Stomach (tissue), 9 donors: Measurements from ENCODE around the gene DCST2. TPM values are rescaled to one million over a fixed set of nuclear protein-coding genes. Genes with fewer than 3 reads are reported as not detected.
"Not testable (repeated sequence)": the region's sequence is repeated elsewhere in the genome, so short reads cannot be mapped to it uniquely, and the experiment has no call there.

ENCODE experiments used
- DNase-seq, 2 donors: peaks; one replicate each; pipeline versions ENCODE4 v3.0.0 to v3.0.0-alpha.2; 2013 to 2019
- H3K27ac ChIP-seq, 5 donors: fragments of 200-600 bp in 4 of 5; sonication (generic) in 4 of 5; one replicate each; pipeline ENCODE4 v1.5.1; 2013 to 2019; ENCODE audit warnings: mild to moderate bottlenecking in 1 of 5, moderate library complexity in 1 of 5
- H3K27me3 ChIP-seq, 3 donors: fragments of 200-600 bp; sonication (generic); one replicate each; pipeline ENCODE4 v1.5.1; 2017 to 2019; ENCODE audit warnings: mixed run types in 1 of 3
- H3K36me3 ChIP-seq, 4 donors: fragments of 200-600 bp; sonication (generic); 1 replicate in 3 of 4; 2 replicates in 1 of 4; pipeline ENCODE4 v1.5.1; 2016 to 2019
- H3K4me1 ChIP-seq, 4 donors: fragments of 200-600 bp; sonication (generic); one replicate each; pipeline ENCODE4 v1.5.1; 2016 to 2019
- H3K4me3 ChIP-seq, 4 donors: fragments of 200-600 bp; sonication (generic) in 3 of 4; one replicate each; pipeline ENCODE4 v1.5.1; 2016 to 2019; ENCODE audit warnings: mild to moderate bottlenecking in 1 of 4
- H3K9me3 ChIP-seq, 4 donors: fragments of 200-600 bp; sonication (generic); one replicate each; pipeline ENCODE4 v1.5.1; 2016 to 2019
- EP300 ChIP-seq: sonication (generic); formaldehyde crosslinking; IDR thresholded peaks from one replicate; pipeline ENCODE4 v1.6.1; 2017; ENCODE audit warnings: antibody characterized with exemption
- POLR2A ChIP-seq, 4 donors: fragments of 450-650 bp; IDR thresholded peaks; one replicate each; pipeline ENCODE4 v1.6.1; 2016; ENCODE audit warnings: antibody characterized with exemption in 4 of 4, control low read depth in 2 of 4, mild to moderate bottlenecking in 1 of 4, moderate library complexity in 1 of 4
- POLR2AphosphoS5 ChIP-seq, 3 donors: sonication (generic); formaldehyde crosslinking; IDR thresholded peaks; one replicate each; pipeline ENCODE4 v1.6.1; 2016; ENCODE audit warnings: antibody characterized with exemption in 3 of 3
- WGBS, 5 donors: extraction: QIAGEN DNeasy Blood & Tissue Kit in 3 of 5; methylation state at CpG; one replicate each; pipeline versions ENCODE4 v1.1.5 to v1.1.7; 2013 to 2018; 5-methylcytosine and 5-hydroxymethylcytosine counted together
- intact Hi-C: fragments of 100-400 bp; cut with DNase I; formaldehyde crosslinking; loops from one replicate; pipeline ENCODE4 v1.15.1; 2023; ENCODE audit warnings: low total_unique reads
- polyA plus RNA-seq, 3 donors: library from polyadenylated mRNA; stranded (reverse); fragments of 200-250 nt; gene quantifications; one replicate each; pipeline ENCODE4 v1.2.3, GENCODE V29; 2013
- total RNA-seq, 5 donors: library from RNA; depleted of rRNA; stranded (reverse); fragments of >200 nt; gene quantifications; one replicate each; pipeline versions ENCODE4 v1.1.0 to v1.2.3, GENCODE V29; 2014 to 2016
- TF ChIP-seq, protein P1 (sequence below), 7 experiments: fragments of 450-650 bp in 4 of 7; fragments of 200-600 bp in 3 of 7; sonication (generic) in 3 of 7; IDR thresholded peaks; one replicate each; pipeline ENCODE4 v1.5.1; 2016 to 2019; ENCODE audit warnings: antibody characterized with exemption in 7 of 7, control low read depth in 2 of 7, mild to moderate bottlenecking in 1 of 7
- donor health status: healthy with polysubstance abuse.
- donor health status: Bipolar disorder and iron deficiency.
- donor health status: healthy.

Gene DCST2
- total and polyA plus RNA-seq, 8 donors: 1.6 to 158 (median 6.4) TPM; not detected in 4

DNA sequence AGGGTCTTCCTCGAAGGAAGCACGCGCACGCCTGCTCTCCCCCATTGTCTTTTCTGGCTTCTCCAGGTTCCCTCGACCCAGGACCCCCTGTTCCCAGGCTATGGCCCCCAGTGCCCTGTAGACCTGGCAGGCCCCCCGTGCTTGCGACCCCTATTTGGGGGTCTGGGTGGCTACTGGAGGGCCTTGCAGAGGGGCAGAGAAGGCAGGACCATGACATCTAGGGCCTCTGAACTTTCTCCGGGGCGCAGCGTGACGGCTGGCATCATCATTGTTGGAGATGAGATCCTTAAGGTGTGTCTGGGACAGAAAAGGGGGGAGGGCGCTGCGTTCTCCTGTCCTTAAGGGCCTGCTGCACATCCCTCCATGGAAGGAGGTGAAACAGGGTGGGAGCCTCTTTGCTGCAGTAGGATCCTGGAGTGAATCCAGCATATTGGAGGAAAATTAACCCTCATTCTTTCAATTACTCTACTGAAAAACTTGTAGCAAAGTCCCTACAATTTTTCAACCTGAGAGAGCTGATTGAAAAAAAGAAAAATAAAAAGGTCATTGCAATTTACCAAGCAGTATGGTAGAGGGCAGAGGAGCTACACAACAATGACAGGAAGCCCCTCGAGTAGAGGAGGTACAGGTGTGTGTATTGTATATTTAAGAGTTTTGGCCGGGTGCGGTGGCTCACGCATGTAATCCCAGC is 49.7 kb downstream of the DCST2 start:
- no peaks in the 10 kb centered on the region for H3K27me3 ChIP-seq
- 10 to 15% (median 13%) methylated on average over 16 to 17 of the region's 17 CpGs for WGBS, 5 donors
- TF ChIP-seq POLR2AphosphoS5 (IDR thresholded peaks at IDR 0.05) (no peak), EP300 (no peak), POLR2A (IDR thresholded peaks at IDR 0.05) (no peak)
- TF ChIP-seq, protein P1, sequence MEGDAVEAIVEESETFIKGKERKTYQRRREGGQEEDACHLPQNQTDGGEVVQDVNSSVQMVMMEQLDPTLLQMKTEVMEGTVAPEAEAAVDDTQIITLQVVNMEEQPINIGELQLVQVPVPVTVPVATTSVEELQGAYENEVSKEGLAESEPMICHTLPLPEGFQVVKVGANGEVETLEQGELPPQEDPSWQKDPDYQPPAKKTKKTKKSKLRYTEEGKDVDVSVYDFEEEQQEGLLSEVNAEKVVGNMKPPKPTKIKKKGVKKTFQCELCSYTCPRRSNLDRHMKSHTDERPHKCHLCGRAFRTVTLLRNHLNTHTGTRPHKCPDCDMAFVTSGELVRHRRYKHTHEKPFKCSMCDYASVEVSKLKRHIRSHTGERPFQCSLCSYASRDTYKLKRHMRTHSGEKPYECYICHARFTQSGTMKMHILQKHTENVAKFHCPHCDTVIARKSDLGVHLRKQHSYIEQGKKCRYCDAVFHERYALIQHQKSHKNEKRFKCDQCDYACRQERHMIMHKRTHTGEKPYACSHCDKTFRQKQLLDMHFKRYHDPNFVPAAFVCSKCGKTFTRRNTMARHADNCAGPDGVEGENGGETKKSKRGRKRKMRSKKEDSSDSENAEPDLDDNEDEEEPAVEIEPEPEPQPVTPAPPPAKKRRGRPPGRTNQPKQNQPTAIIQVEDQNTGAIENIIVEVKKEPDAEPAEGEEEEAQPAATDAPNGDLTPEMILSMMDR (IDR thresholded peaks at IDR 0.05): no peak
- peaks cover 16 to 44% (median 30%) of the 10 kb centered on the region in 4 donors for H3K4me1 ChIP-seq
- H3K36me3 ChIP-seq: peaks cover 13 to 37% (median 28%) of the 10 kb centered on the region in 4 donors
- intact Hi-C loops: no loop called here
- DNase-seq: no peak
- peak overlapping the region in 4 of 5 donors; percentile 79 to 86 (median 80) for H3K27ac ChIP-seq
- no peaks in the 10 kb centered on the region for H3K9me3 ChIP-seq
- peak overlapping the region; percentile 69 to 79 (median 72) for H3K4me3 ChIP-seq

DNA sequence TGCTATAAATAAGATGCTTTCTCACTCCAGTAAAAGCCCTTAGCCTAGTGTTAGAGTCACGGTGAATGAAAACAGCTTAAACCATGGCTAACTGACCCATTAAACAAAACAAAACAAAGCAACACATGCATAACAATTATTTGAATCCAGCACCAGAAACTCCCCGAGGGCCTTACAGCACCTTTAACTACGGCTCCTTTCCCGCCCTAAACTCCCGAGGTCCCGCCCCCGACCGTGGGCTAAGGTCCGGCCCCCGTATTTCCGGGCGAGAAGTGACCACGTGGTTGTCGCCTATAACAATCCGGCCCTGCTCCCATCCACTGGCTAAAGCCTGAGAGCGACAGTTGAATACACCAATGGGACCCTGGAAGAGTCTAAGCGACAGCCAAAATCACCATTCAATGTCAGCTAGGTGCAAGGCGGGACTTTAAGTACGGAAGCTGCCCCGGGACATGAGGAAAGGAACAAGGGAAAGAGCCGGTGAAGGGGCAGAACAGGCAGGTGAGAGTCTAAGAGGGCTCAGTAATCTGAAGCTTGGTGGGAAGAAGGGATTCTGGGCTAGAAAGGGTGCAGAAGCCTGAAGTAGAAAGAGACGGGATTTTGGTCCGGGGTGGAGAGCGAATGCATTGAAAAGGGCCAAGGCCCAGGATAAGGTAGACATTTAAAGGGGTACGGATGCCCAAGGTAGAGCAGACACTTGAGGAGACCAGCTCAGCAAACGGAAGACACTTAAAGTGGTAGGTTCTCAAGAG is 50.5 kb downstream of the DCST2 start, which contains the start of gene FLAD1:
FLAD1 (plus strand) TSS at position 448 of the 752 bp plus-strand sequence. CDS start 351 bp downstream, outside the sequence.
- Histone ChIP-seq H3K9me3 (no peaks in the 10 kb centered on the region), H3K4me3 (peak within 1 kb of the TSS; percentile 69 to 79 (median 72)), H3K27ac (peak within 1 kb of the TSS; percentile 52 to 86 (median 80)), H3K4me1 (peaks cover 16 to 39% (median 29%) of the 10 kb centered on the region in 4 donors), H3K27me3 (no peaks in the 10 kb centered on the region), H3K36me3 (peaks cover 7 to 34% (median 25%) of the 10 kb centered on the region in 4 donors)
- intact Hi-C loops: no loop called here
- DNase-seq: peak; percentile 97 to 99
- TF ChIP-seq POLR2AphosphoS5 (IDR thresholded peaks at IDR 0.05): peak; percentile 54 to 84 (median 64)
- TF ChIP-seq, protein P1 (IDR thresholded peaks at IDR 0.05): no peak
- peak in 1 of 4 donors; percentile 50 for TF ChIP-seq POLR2A (IDR thresholded peaks at IDR 0.05)
- no peak for TF ChIP-seq EP300
- 0 to 1% (median 0%) methylated on average over 26 of the region's 26 CpGs for WGBS, 5 donors

DNA sequence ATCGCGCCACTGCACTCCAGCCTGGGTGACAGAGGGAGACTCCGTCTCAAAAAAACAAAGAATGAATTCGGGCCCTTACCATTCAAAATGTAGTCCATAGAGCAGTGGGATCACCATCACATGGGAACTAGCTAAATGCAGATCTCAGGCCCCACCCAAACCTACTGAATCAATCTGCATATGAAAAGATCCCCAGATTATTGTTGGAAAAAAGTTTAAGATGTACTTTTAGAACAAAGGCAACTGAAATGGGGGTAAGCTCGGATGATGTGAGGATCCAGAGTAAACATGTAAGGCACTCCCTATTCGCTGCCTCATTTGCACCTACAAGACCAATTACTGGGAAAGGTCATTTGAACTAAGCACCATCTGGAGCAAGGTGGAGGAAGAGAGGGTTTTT is 51.2 kb downstream of the DCST2 start:
- Histone ChIP-seq H3K4me1 (peaks cover 16 to 34% (median 28%) of the 10 kb centered on the region in 4 donors), H3K27me3 (no peaks in the 10 kb centered on the region), H3K27ac (peak overlapping the region in 4 of 5 donors; percentile 27 to 86 (median 80)), H3K36me3 (peaks cover 0 to 27% (median 18%) of the 10 kb centered on the region in 4 donors), H3K4me3 (peak overlapping the region; percentile 69 to 79 (median 72)), H3K9me3 (no peaks in the 10 kb centered on the region)
- 58 to 64% (median 62%) methylated on average over 6 of the region's 6 CpGs for WGBS, 5 donors
- TF ChIP-seq POLR2A (IDR thresholded peaks at IDR 0.05): no peak
- no peak for TF ChIP-seq POLR2AphosphoS5 (IDR thresholded peaks at IDR 0.05)
- TF ChIP-seq, protein P1 (IDR thresholded peaks at IDR 0.05): no peak
- no peak for TF ChIP-seq EP300
- intact Hi-C loops: no loop called here
- no peak for DNase-seq

DNA sequence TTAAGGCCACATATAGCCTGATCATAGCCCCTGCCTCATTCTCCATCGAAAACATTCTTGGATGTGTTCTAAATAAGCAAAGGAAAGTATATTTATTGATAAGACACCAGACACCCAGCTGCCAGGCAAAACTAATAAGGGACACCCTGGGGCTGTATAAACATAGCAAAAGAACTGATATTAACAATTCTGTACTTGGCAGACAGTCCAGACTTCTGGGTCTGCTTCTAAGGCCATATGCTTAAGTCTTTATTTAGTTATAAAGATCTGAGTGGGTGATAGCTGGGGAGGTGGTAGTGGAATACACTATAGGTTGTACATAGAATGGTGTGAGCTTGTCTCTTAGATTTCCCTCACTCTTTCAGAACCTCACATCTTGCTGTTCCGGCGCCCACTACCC is 55.2 kb downstream of the DCST2 start:
- intact Hi-C loops: no loop called here

DNA sequence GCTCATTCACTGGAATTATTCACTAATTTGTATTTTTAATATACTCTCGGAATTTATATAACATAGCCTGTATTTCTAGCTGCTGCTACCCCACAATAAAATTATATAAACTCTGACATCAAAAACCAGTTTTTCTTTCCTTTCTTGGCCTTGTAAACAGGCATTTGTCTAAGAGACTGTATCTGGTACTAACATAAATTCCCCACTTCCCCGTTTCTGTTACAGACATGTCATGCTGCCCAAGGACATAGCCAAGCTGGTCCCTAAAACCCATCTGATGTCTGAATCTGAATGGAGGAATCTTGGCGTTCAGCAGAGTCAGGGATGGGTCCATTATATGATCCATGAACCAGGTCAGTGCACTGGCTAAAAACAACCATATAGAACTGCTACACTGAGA is 55.8 kb downstream of the DCST2 start:
- H3K27me3 ChIP-seq, intact Hi-C loops, DNase-seq, H3K4me3 ChIP-seq, H3K27ac ChIP-seq, H3K9me3 ChIP-seq: not testable (repeated sequence)
- 63 to 79% (median 68%) methylated on average over 3 of the region's 3 CpGs for WGBS, 5 donors
- Histone ChIP-seq H3K4me1 (peaks cover 14 to 36% (median 25%) of the 10 kb centered on the region in 4 donors), H3K36me3 (peaks cover 0 to 20% (median 14%) of the 10 kb centered on the region in 4 donors)

More for the DNA sequence above, 55.2 kb downstream of the DCST2 start:
- no peak for TF ChIP-seq POLR2AphosphoS5 (IDR thresholded peaks at IDR 0.05)
- TF ChIP-seq EP300: no peak
- TF ChIP-seq POLR2A (IDR thresholded peaks at IDR 0.05): no peak
- DNase-seq: no peak
- H3K4me1 ChIP-seq: peaks cover 12 to 31% (median 20%) of the 10 kb centered on the region in 4 donors
- H3K4me3 ChIP-seq: no peak overlapping the region
- WGBS, 5 donors: 84 to 96% (median 93%) methylated on average over 3 of the region's 3 CpGs
- no peak overlapping the region for H3K27ac ChIP-seq
- no peaks in the 10 kb centered on the region for H3K27me3 ChIP-seq
- H3K9me3 ChIP-seq: no peaks in the 10 kb centered on the region
- peaks cover 0 to 20% (median 14%) of the 10 kb centered on the region in 4 donors for H3K36me3 ChIP-seq
